ENCODE data around the gene THSD7A.

The THSD7A gene

GRCh38 chr7:11480143-11480542 lies 351.9 kb downstream of the THSD7A start:
- Histone ChIP-seq H3K4me1 (ENCODE audit: control extremely low read depth in 1 of 4, control insufficient read depth in 4 of 4, insufficient read depth in 4 of 4, low read length in 3 of 4) (peaks cover 0 to 4% (median 0%) of the 10 kb centered on the region in 4 experiments), H3K9me3 (ENCODE audit: control extremely low read depth in 1 of 5, control insufficient read depth in 4 of 5, insufficient read depth in 2 of 5, low read depth in 1 of 5, low read length in 4 of 5) (no peaks in the 10 kb centered on the region), H3K27ac (ENCODE audit: insufficient read depth in 1 of 2, low read depth in 1 of 2, low read length in 2 of 2, poor library complexity in 1 of 2, severe bottlenecking in 2 of 2) (no peak overlapping the region), H3K4me3 (ENCODE audit: control insufficient read depth in 1 of 7, extremely low read depth in 1 of 7, insufficient read depth in 4 of 7, low read depth in 2 of 7, low read length in 6 of 7) (no peak overlapping the region), H3K36me3 (ENCODE audit: control insufficient read depth in 4 of 4, insufficient read depth in 4 of 4, low read length in 3 of 4) (no peaks in the 10 kb centered on the region), H3K27me3 (replicated peaks in 2 of 5; ENCODE audit: control insufficient read depth in 4 of 5, insufficient read depth in 5 of 5, low read length in 4 of 5) (no peaks in the 10 kb centered on the region)
- POLR2A ChIA-PET: no interaction called here
- 75% methylated on average over 2 of the region's 3 CpGs for WGBS (ENCODE audit: insufficient coverage)
- CTCF ChIA-PET: no interaction called here
- no peak for DNase-seq

GRCh38 chr7:11478882-11479281 lies 353.1 kb downstream of the THSD7A start:
- Histone ChIP-seq H3K4me3 (ENCODE audit: control insufficient read depth in 1 of 7, extremely low read depth in 1 of 7, insufficient read depth in 4 of 7, low read depth in 2 of 7, low read length in 6 of 7) (no peak overlapping the region), H3K9me3 (ENCODE audit: control extremely low read depth in 1 of 5, control insufficient read depth in 4 of 5, insufficient read depth in 2 of 5, low read depth in 1 of 5, low read length in 4 of 5) (no peaks in the 10 kb centered on the region), H3K36me3 (ENCODE audit: control insufficient read depth in 4 of 4, insufficient read depth in 4 of 4, low read length in 3 of 4) (peaks cover 0 to 2% (median 0%) of the 10 kb centered on the region in 4 experiments), H3K4me1 (ENCODE audit: control extremely low read depth in 1 of 4, control insufficient read depth in 4 of 4, insufficient read depth in 4 of 4, low read length in 3 of 4) (peaks cover 0 to 4% (median 0%) of the 10 kb centered on the region in 4 experiments), H3K27me3 (replicated peaks in 2 of 5; ENCODE audit: control insufficient read depth in 4 of 5, insufficient read depth in 5 of 5, low read length in 4 of 5) (no peaks in the 10 kb centered on the region), H3K27ac (ENCODE audit: insufficient read depth in 1 of 2, low read depth in 1 of 2, low read length in 2 of 2, poor library complexity in 1 of 2, severe bottlenecking in 2 of 2) (no peak overlapping the region)
- 100% methylated on average over 1 of the region's 3 CpGs for WGBS (ENCODE audit: insufficient coverage)
- CTCF ChIA-PET: no interaction called here
- POLR2A ChIA-PET: no interaction called here
- DNase-seq: no peak

- DNase-seq: no peak
- ChIA-PET CTCF (no interaction called here), POLR2A (no interaction called here)
- no CpG with 5 or more reads among the region's 1 CpG for WGBS (ENCODE audit: insufficient coverage)
- H3K27ac ChIP-seq (ENCODE audit: insufficient read depth in 1 of 2, low read depth in 1 of 2, low read length in 2 of 2, poor library complexity in 1 of 2, severe bottlenecking in 2 of 2): no peak overlapping the region
- H3K4me1 ChIP-seq (ENCODE audit: control extremely low read depth in 1 of 4, control insufficient read depth in 4 of 4, insufficient read depth in 4 of 4, low read length in 3 of 4): peaks cover 0 to 4% (median 0%) of the 10 kb centered on the region in 4 experiments
- H3K36me3 ChIP-seq (ENCODE audit: control insufficient read depth in 4 of 4, insufficient read depth in 4 of 4, low read length in 3 of 4): peaks cover 0 to 2% (median 0%) of the 10 kb centered on the region in 4 experiments
- no peaks in the 10 kb centered on the region for H3K9me3 ChIP-seq (ENCODE audit: control extremely low read depth in 1 of 5, control insufficient read depth in 4 of 5, insufficient read depth in 2 of 5, low read depth in 1 of 5, low read length in 4 of 5)
- H3K4me3 ChIP-seq (ENCODE audit: control insufficient read depth in 1 of 7, extremely low read depth in 1 of 7, insufficient read depth in 4 of 7, low read depth in 2 of 7, low read length in 6 of 7): no peak overlapping the region
- no peaks in the 10 kb centered on the region for H3K27me3 ChIP-seq (replicated peaks in 2 of 5; ENCODE audit: control insufficient read depth in 4 of 5, insufficient read depth in 5 of 5, low read length in 4 of 5)
These were observed 353.6 kb downstream of the THSD7A start for GRCh38 chr7:11478426-11478825.

GRCh38 chr7:11474902-11475585 lies 357.0 kb downstream of the THSD7A start:
- Histone ChIP-seq H3K27me3 (replicated peaks in 2 of 5; ENCODE audit: control insufficient read depth in 4 of 5, insufficient read depth in 5 of 5, low read length in 4 of 5) (no peaks in the 10 kb centered on the region), H3K27ac (ENCODE audit: insufficient read depth in 1 of 2, low read depth in 1 of 2, low read length in 2 of 2, poor library complexity in 1 of 2, severe bottlenecking in 2 of 2) (no peak overlapping the region), H3K9me3 (ENCODE audit: control extremely low read depth in 1 of 5, control insufficient read depth in 4 of 5, insufficient read depth in 2 of 5, low read depth in 1 of 5, low read length in 4 of 5) (no peaks in the 10 kb centered on the region), H3K4me1 (ENCODE audit: control extremely low read depth in 1 of 4, control insufficient read depth in 4 of 4, insufficient read depth in 4 of 4, low read length in 3 of 4) (peaks cover 0 to 1% (median 0%) of the 10 kb centered on the region in 4 experiments), H3K4me3 (ENCODE audit: control insufficient read depth in 1 of 7, extremely low read depth in 1 of 7, insufficient read depth in 4 of 7, low read depth in 2 of 7, low read length in 6 of 7) (no peak overlapping the region), H3K36me3 (ENCODE audit: control insufficient read depth in 4 of 4, insufficient read depth in 4 of 4, low read length in 3 of 4) (peaks cover 0 to 2% (median 0%) of the 10 kb centered on the region in 4 experiments)
- CTCF ChIA-PET: no interaction called here
- no peak for DNase-seq
- POLR2A ChIA-PET: no interaction called here
- WGBS (ENCODE audit: insufficient coverage): 93% methylated on average over 3 of the region's 6 CpGs

- 100% methylated on average over 8 of the region's 8 CpGs for WGBS (ENCODE audit: insufficient coverage)
- Histone ChIP-seq H3K4me1 (ENCODE audit: control extremely low read depth in 1 of 4, control insufficient read depth in 4 of 4, insufficient read depth in 4 of 4, low read length in 3 of 4) (no peaks in the 10 kb centered on the region), H3K9me3 (ENCODE audit: control extremely low read depth in 1 of 5, control insufficient read depth in 4 of 5, insufficient read depth in 2 of 5, low read depth in 1 of 5, low read length in 4 of 5) (no peaks in the 10 kb centered on the region), H3K36me3 (ENCODE audit: control insufficient read depth in 4 of 4, insufficient read depth in 4 of 4, low read length in 3 of 4) (peaks cover 0 to 2% (median 0%) of the 10 kb centered on the region in 4 experiments), H3K4me3 (ENCODE audit: control insufficient read depth in 1 of 7, extremely low read depth in 1 of 7, insufficient read depth in 4 of 7, low read depth in 2 of 7, low read length in 6 of 7) (no peak overlapping the region), H3K27ac (ENCODE audit: insufficient read depth in 1 of 2, low read depth in 1 of 2, low read length in 2 of 2, poor library complexity in 1 of 2, severe bottlenecking in 2 of 2) (no peak overlapping the region), H3K27me3 (replicated peaks in 2 of 5; ENCODE audit: control insufficient read depth in 4 of 5, insufficient read depth in 5 of 5, low read length in 4 of 5) (no peaks in the 10 kb centered on the region)
- POLR2A ChIA-PET: no interaction called here
- no peak for DNase-seq
- CTCF ChIA-PET: no interaction called here
These were observed 358.1 kb downstream of the THSD7A start for GRCh38 chr7:11473807-11474424.

- no CpG with 5 or more reads among the region's 2 CpGs for WGBS (ENCODE audit: insufficient coverage)
- H3K4me1 ChIP-seq (ENCODE audit: control extremely low read depth in 1 of 4, control insufficient read depth in 4 of 4, insufficient read depth in 4 of 4, low read length in 3 of 4): no peaks in the 10 kb centered on the region
- peaks cover 0 to 2% (median 0%) of the 10 kb centered on the region in 4 experiments for H3K36me3 ChIP-seq (ENCODE audit: control insufficient read depth in 4 of 4, insufficient read depth in 4 of 4, low read length in 3 of 4)
- H3K9me3 ChIP-seq (ENCODE audit: control extremely low read depth in 1 of 5, control insufficient read depth in 4 of 5, insufficient read depth in 2 of 5, low read depth in 1 of 5, low read length in 4 of 5): no peaks in the 10 kb centered on the region
- POLR2A ChIA-PET: no interaction called here
- H3K27me3 ChIP-seq (replicated peaks in 2 of 5; ENCODE audit: control insufficient read depth in 4 of 5, insufficient read depth in 5 of 5, low read length in 4 of 5): no peaks in the 10 kb centered on the region
- H3K27ac ChIP-seq (ENCODE audit: insufficient read depth in 1 of 2, low read depth in 1 of 2, low read length in 2 of 2, poor library complexity in 1 of 2, severe bottlenecking in 2 of 2): no peak overlapping the region
- H3K4me3 ChIP-seq (ENCODE audit: control insufficient read depth in 1 of 7, extremely low read depth in 1 of 7, insufficient read depth in 4 of 7, low read depth in 2 of 7, low read length in 6 of 7): no peak overlapping the region
- DNase-seq: no peak
- CTCF ChIA-PET: no interaction called here
These were observed 358.8 kb downstream of the THSD7A start for GRCh38 chr7:11473220-11473619.

- ChIA-PET POLR2A (no interaction called here), CTCF (no interaction called here)
- 44% methylated on average over 2 of the region's 4 CpGs for WGBS (ENCODE audit: insufficient coverage)
- Histone ChIP-seq H3K27ac (ENCODE audit: insufficient read depth in 1 of 2, low read depth in 1 of 2, low read length in 2 of 2, poor library complexity in 1 of 2, severe bottlenecking in 2 of 2) (no peak overlapping the region), H3K9me3 (ENCODE audit: control extremely low read depth in 1 of 5, control insufficient read depth in 4 of 5, insufficient read depth in 2 of 5, low read depth in 1 of 5, low read length in 4 of 5) (no peaks in the 10 kb centered on the region), H3K4me3 (ENCODE audit: control insufficient read depth in 1 of 7, extremely low read depth in 1 of 7, insufficient read depth in 4 of 7, low read depth in 2 of 7, low read length in 6 of 7) (no peak overlapping the region), H3K27me3 (replicated peaks in 2 of 5; ENCODE audit: control insufficient read depth in 4 of 5, insufficient read depth in 5 of 5, low read length in 4 of 5) (no peaks in the 10 kb centered on the region), H3K36me3 (ENCODE audit: control insufficient read depth in 4 of 4, insufficient read depth in 4 of 4, low read length in 3 of 4) (peaks cover 0 to 2% (median 0%) of the 10 kb centered on the region in 4 experiments), H3K4me1 (ENCODE audit: control extremely low read depth in 1 of 4, control insufficient read depth in 4 of 4, insufficient read depth in 4 of 4, low read length in 3 of 4) (no peaks in the 10 kb centered on the region)
- DNase-seq: no peak
These were observed 359.4 kb downstream of the THSD7A start for GRCh38 chr7:11472646-11473045.

All from common myeloid progenitor, CD34-positive (primary cell).